Measurements from ENCODE around the gene KLHL36. TPM values are rescaled to one million over a fixed set of nuclear protein-coding genes. Genes with fewer than 3 reads are reported as not detected.

The KLHL36 gene
- total RNA-seq, 1 experiment from 2014 or later, result 79.0 TPM

GRCh38 chr16:84665359-84665758 lies 17.0 kb downstream of the KLHL36 start:
- intact Hi-C loops (cut with micrococcal nuclease), result no loop called here
- ChIA-PET POLR2A (no interaction called here), CTCF (no interaction called here), RAD21 (ENCODE audit: low non-redundant PET in 1 of 2, low total read pairs in 2 of 2, uncharacterized antibody in 2 of 2, unreplicated experiment in 2 of 2) (no interaction called here)
- Histone ChIP-seq H3K4me3 (replicated peaks in 1 of 2; ENCODE audit: low read depth in 1 of 2, low read length in 2 of 2) (no peak overlapping the region), H3K27ac (ENCODE audit: low read depth, low read length) (no peak overlapping the region), H3K9me3 (ENCODE audit: control insufficient read depth in 1 of 2, insufficient read depth in 1 of 2, low read depth in 1 of 2, low read length in 2 of 2) (no peaks in the 10 kb centered on the region), H4K20me1 (ENCODE audit: insufficient read depth) (no peaks in the 10 kb centered on the region), H3K9ac (ENCODE audit: low read length) (no peak overlapping the region), H3K36me3 (ENCODE audit: control insufficient read depth in 1 of 2, insufficient read depth in 2 of 2, low read length in 2 of 2) (peaks cover 12 to 24% of the 10 kb centered on the region in 2 experiments), H3K27me3 (ENCODE audit: insufficient read depth, low read length) (no peaks in the 10 kb centered on the region), H2AFZ (ENCODE audit: low read depth, low read length, poor library complexity, severe bottlenecking) (no peak overlapping the region), H3K4me2 (ENCODE audit: low read length) (no peak overlapping the region), H3K79me2 (ENCODE audit: insufficient read depth, low read length) (no peaks in the 10 kb centered on the region), H3K9me2 (ENCODE audit: insufficient read depth) (no peaks in the 10 kb centered on the region), H3K4me1 (ENCODE audit: control insufficient read depth in 1 of 2, insufficient read depth in 2 of 2, low read length in 2 of 2) (no peaks in the 10 kb centered on the region)
- TF ChIP-seq SP1 (IDR thresholded peaks at IDR 0.05; ENCODE audit: low read depth) (no peak), RAD21 (IDR thresholded peaks at IDR 0.05; ENCODE audit: low read depth) (no peak), CTCF (IDR thresholded peaks at IDR 0.05 in 2 of 3, conservative IDR thresholded peaks at IDR 0.05 in 1 of 3; ENCODE audit: borderline replicate concordance in 1 of 3, insufficient read depth in 1 of 3, low read depth in 2 of 3, low read length in 2 of 3) (no peak), ELF1 (IDR thresholded peaks at IDR 0.05; ENCODE audit: borderline replicate concordance, low read depth) (no peak), ZFX (IDR thresholded peaks at IDR 0.05) (no peak), EZH2 (IDR thresholded peaks at IDR 0.05) (no peak), FOSL1 (IDR thresholded peaks at IDR 0.05; ENCODE audit: low read depth) (no peak), SIN3A (IDR thresholded peaks at IDR 0.05; ENCODE audit: low read depth) (no peak), MAX (IDR thresholded peaks at IDR 0.05) (no peak), CBX3 (IDR thresholded peaks at IDR 0.05; ENCODE audit: low read depth) (no peak), JUND (IDR thresholded peaks at IDR 0.05) (no peak), POLR2A (IDR thresholded peaks at IDR 0.05; ENCODE audit: borderline replicate concordance, extremely low read depth, insufficient read depth, insufficient read length) (no peak), SRF (IDR thresholded peaks at IDR 0.05; ENCODE audit: low read depth) (no peak), YY1 (IDR thresholded peaks at IDR 0.05; ENCODE audit: extremely low read depth, insufficient replicate concordance, low read depth, low read length) (no peak), POLR2AphosphoS5 (IDR thresholded peaks at IDR 0.05; ENCODE audit: low read depth, low read length) (no peak)
- TF ChIP-seq, protein P1, sequence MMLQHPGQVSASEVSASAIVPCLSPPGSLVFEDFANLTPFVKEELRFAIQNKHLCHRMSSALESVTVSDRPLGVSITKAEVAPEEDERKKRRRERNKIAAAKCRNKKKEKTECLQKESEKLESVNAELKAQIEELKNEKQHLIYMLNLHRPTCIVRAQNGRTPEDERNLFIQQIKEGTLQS (IDR thresholded peaks at IDR 0.05), result no peak
- TF ChIP-seq, protein P2, sequence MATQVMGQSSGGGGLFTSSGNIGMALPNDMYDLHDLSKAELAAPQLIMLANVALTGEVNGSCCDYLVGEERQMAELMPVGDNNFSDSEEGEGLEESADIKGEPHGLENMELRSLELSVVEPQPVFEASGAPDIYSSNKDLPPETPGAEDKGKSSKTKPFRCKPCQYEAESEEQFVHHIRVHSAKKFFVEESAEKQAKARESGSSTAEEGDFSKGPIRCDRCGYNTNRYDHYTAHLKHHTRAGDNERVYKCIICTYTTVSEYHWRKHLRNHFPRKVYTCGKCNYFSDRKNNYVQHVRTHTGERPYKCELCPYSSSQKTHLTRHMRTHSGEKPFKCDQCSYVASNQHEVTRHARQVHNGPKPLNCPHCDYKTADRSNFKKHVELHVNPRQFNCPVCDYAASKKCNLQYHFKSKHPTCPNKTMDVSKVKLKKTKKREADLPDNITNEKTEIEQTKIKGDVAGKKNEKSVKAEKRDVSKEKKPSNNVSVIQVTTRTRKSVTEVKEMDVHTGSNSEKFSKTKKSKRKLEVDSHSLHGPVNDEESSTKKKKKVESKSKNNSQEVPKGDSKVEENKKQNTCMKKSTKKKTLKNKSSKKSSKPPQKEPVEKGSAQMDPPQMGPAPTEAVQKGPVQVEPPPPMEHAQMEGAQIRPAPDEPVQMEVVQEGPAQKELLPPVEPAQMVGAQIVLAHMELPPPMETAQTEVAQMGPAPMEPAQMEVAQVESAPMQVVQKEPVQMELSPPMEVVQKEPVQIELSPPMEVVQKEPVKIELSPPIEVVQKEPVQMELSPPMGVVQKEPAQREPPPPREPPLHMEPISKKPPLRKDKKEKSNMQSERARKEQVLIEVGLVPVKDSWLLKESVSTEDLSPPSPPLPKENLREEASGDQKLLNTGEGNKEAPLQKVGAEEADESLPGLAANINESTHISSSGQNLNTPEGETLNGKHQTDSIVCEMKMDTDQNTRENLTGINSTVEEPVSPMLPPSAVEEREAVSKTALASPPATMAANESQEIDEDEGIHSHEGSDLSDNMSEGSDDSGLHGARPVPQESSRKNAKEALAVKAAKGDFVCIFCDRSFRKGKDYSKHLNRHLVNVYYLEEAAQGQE (IDR thresholded peaks at IDR 0.05; ENCODE audit: low read depth), result no peak
- TF ChIP-seq, protein P3, sequence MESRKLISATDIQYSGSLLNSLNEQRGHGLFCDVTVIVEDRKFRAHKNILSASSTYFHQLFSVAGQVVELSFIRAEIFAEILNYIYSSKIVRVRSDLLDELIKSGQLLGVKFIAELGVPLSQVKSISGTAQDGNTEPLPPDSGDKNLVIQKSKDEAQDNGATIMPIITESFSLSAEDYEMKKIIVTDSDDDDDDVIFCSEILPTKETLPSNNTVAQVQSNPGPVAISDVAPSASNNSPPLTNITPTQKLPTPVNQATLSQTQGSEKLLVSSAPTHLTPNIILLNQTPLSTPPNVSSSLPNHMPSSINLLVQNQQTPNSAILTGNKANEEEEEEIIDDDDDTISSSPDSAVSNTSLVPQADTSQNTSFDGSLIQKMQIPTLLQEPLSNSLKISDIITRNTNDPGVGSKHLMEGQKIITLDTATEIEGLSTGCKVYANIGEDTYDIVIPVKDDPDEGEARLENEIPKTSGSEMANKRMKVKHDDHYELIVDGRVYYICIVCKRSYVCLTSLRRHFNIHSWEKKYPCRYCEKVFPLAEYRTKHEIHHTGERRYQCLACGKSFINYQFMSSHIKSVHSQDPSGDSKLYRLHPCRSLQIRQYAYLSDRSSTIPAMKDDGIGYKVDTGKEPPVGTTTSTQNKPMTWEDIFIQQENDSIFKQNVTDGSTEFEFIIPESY (IDR thresholded peaks at IDR 0.05; ENCODE audit: extremely low read depth, insufficient replicate concordance, low read length), result no peak
- no TSS peak for BruUV-seq (replicated peaks)
- DNase-seq (ENCODE audit: low read depth, low spot score) (no peak), ATAC-seq (no peak)
